Testis (tissue), 3 donors: ENCODE measurements around the gene LIN28A. TPM values are rescaled to one million over a fixed set of nuclear protein-coding genes. Genes with fewer than 3 reads are reported as not detected.
A peak's percentile ranks its signal among the peaks of the same experiment; 100 is the strongest.

ENCODE experiments used
- DNase-seq: peaks from one replicate; pipeline ENCODE4 v3.0.0-alpha.2; 2019
- H3K27ac ChIP-seq, 2 donors: fragments of 200-600 bp; sonication (generic); one replicate each; pipeline ENCODE4 v1.5.1; 2019
- H3K27me3 ChIP-seq: fragments of 200-600 bp; sonication (generic); one replicate; pipeline ENCODE4 v1.5.1; 2019
- H3K36me3 ChIP-seq: fragments of 200-600 bp; sonication (generic); one replicate; pipeline ENCODE4 v1.5.1; 2017; ENCODE audit warnings: low read depth; ENCODE audit errors: missing control alignments
- H3K4me1 ChIP-seq: fragments of 200-600 bp; sonication (generic); one replicate; pipeline ENCODE4 v1.5.1; 2019
- H3K4me3 ChIP-seq, 2 donors: fragments of 200-600 bp; sonication (generic); one replicate each; pipeline ENCODE4 v1.5.1; 2017 to 2019
- H3K9me3 ChIP-seq: fragments of 200-600 bp; sonication (generic); one replicate; pipeline ENCODE4 v1.5.1; 2017
- CTCF ChIP-seq, 3 experiments: fragments of 450-650 bp in 2 of 3; fragments of 200-600 bp in 1 of 3; sonication (generic) in 1 of 3; IDR thresholded peaks; one replicate each; pipeline ENCODE4 v1.5.1; 2016 to 2019; ENCODE audit warnings: antibody characterized with exemption in 3 of 3, mild to moderate bottlenecking in 2 of 3, moderate library complexity in 1 of 3
- POLR2A ChIP-seq: fragments of 450-650 bp; IDR thresholded peaks from one replicate; pipeline ENCODE4 v1.6.1; 2017; ENCODE audit warnings: antibody characterized with exemption, mild to moderate bottlenecking, moderate library complexity
- WGBS, 2 donors: methylation state at CpG; one replicate each; pipeline ENCODE4 v1.1.5; 2018; 5-methylcytosine and 5-hydroxymethylcytosine counted together
- intact Hi-C: fragments of 100-400 bp; cut with DNase I; formaldehyde crosslinking; loops from one replicate; pipeline ENCODE4 v1.15.1; 2023; ENCODE audit warnings: low total_unique reads
- polyA plus RNA-seq: library from polyadenylated mRNA; stranded (reverse); fragments of 350-450 nt; fragmentation: Illumina TruSeq; extraction: RNeasy Lipid Tissue Mini Kit (QIAGEN cat#74804); gene quantifications from one replicate; pipeline ENCODE4 v1.2.3, GENCODE V29; 2014; ENCODE audit warnings: low read depth, low replicate concordance; ENCODE audit not compliant: insufficient read depth
- total RNA-seq, 2 donors: library from RNA; depleted of rRNA; stranded (reverse); fragments of >200 nt; gene quantifications; one replicate each; pipeline ENCODE4 v1.2.3, GENCODE V29; 2016

LIN28A gene
- total and polyA plus RNA-seq, 3 donors from 2014 or later, result 1.5 to 3.9 (median 3.6) TPM

DNA sequence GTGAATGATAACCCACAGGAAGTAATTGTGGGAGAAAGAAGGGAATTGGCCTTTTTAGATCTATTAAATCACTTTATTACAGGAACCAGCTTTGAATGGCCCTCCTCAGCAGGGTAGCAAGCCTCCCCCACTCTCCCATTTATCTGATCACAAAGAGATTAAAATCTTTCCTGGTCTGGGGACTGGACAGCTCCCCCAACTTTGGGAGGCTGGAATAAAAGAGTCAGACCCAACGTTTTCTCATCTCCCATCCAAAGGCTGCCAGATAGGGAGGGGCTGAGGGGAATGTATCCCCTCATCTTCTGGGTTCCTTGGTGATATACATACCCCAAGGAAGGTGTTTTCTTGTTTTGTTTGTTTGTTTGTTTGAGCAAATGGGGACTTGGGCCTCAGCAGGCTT is 2.4 kb downstream of the LIN28A start:
- no peak overlapping the region for H3K4me3 ChIP-seq
- intact Hi-C loops, result no loop called here
- H3K9me3 ChIP-seq, result no peaks in the 10 kb centered on the region
- 9 to 18% methylated on average over 1 of the region's 1 CpG for WGBS, 2 donors
- H3K27me3 ChIP-seq, result peaks cover 8% of the 10 kb centered on the region
- no peaks in the 10 kb centered on the region for H3K36me3 ChIP-seq
- H3K4me1 ChIP-seq, result no peaks in the 10 kb centered on the region
- no peak for DNase-seq
- TF ChIP-seq POLR2A (no peak), CTCF (IDR thresholded peaks at IDR 0.05) (no peak)
- no peak overlapping the region for H3K27ac ChIP-seq

DNA sequence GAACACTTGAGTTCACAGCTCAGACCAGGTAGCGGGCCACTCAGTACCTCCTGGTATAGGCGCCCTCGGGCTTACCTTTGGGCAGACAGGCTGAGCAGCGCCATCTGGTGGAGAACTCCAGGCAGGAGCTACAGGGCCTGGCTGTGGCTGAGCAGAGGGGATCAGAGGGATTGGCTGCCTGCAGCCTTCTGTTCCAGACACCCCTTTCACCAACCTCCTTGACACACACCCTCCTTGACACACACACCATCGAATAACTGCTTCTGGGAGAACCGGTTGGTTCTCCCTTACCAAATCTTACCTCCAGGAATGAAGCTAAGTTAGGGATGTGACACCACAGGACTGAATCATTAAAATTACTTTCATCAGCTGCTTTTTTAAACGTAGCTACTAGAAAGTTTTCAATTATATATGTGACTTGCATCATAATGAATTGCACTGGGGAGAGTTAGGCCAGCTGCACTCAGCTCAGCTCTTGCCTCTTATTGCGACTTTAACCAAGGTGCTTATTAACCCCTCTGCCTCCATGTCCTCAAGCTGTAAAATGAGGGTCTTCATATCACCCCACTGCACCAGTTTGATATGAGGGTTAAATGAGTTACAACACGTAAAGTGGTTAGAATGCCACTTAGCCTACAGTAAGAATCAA is 6.6 kb downstream of the LIN28A start:
- peak; percentile 91 for DNase-seq
- H3K9me3 ChIP-seq, result no peaks in the 10 kb centered on the region
- intact Hi-C loops, result no loop called here
- no peaks in the 10 kb centered on the region for H3K36me3 ChIP-seq
- no peak overlapping the region for H3K4me3 ChIP-seq
- H3K27ac ChIP-seq, result no peak overlapping the region
- 25 to 41% methylated on average over 9 of the region's 9 CpGs for WGBS, 2 donors
- H3K27me3 ChIP-seq, result no peaks in the 10 kb centered on the region
- H3K4me1 ChIP-seq, result no peaks in the 10 kb centered on the region
- TF ChIP-seq CTCF (IDR thresholded peaks at IDR 0.05) (peak; percentile 11 to 76 (median 62)), POLR2A (no peak)

DNA sequence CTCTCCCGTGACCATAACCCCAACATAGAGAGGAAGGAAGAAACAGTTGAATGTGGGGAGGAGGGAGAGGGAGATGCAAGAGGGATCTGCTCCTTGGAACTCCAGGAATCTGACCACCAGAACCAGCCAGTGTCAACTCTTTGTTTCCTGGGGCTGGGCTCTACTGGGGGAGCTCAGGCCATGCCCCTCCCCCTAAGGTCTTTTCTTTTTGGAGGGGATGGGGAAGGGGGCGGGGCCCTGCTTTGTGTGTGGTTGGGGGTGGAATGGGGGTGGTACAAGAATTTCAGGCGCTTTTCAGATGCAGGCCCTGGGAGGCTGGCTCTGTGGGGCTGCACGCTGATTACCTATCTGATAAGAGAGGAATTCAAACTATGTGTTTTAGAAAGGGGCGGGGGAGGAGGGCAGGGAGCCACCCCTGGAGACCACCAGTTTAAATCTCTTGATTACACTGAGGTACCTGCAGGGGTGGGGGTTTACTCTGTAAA is 8.3 kb downstream of the LIN28A start:
- 28 to 49% methylated on average over 5 of the region's 5 CpGs for WGBS, 2 donors
- no peak for DNase-seq
- H3K4me1 ChIP-seq, result no peaks in the 10 kb centered on the region
- H3K9me3 ChIP-seq, result no peaks in the 10 kb centered on the region
- no peaks in the 10 kb centered on the region for H3K36me3 ChIP-seq
- H3K27ac ChIP-seq, result no peak overlapping the region
- H3K27me3 ChIP-seq, result no peaks in the 10 kb centered on the region
- TF ChIP-seq POLR2A, result no peak
- TF ChIP-seq CTCF (IDR thresholded peaks at IDR 0.05), result no peak
- H3K4me3 ChIP-seq, result no peak overlapping the region
- intact Hi-C loops, result no loop called here

- Histone ChIP-seq H3K36me3 (no peaks in the 10 kb centered on the region), H3K9me3 (no peaks in the 10 kb centered on the region), H3K27ac (no peak overlapping the region), H3K27me3 (no peaks in the 10 kb centered on the region), H3K4me1 (no peaks in the 10 kb centered on the region), H3K4me3 (no peak overlapping the region)
- DNase-seq, result no peak
- WGBS, 2 donors, result 72 to 78% methylated on average over 2 of the region's 2 CpGs
- intact Hi-C loops, result no loop called here
- no peak for TF ChIP-seq CTCF (IDR thresholded peaks at IDR 0.05)
Measured at GRCh38 chr1:26419494-26419893, 8.9 kb downstream of the LIN28A start.

DNA sequence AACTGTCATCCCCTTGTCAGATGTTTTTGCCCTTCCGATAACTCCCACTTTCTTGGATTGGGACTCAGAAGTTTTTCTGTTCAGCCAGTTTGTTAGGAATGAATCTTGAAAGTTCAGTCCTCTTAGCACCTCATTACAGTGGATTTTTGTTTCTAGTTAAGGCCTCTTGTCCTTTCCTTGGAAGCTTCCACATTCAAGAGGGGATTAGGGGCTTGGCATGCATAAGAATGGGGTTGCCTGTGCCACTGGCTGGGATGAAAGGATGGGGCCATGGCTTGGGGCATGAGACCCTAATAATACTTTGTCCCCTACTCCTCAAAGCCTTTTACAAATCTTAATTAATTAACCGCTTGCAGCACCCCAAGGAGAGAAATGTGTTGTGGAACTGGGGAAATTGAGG is 19.1 kb downstream of the LIN28A start:
- TF ChIP-seq POLR2A (no peak), CTCF (IDR thresholded peaks at IDR 0.05) (no peak)
- no peak overlapping the region for H3K4me3 ChIP-seq
- H3K4me1 ChIP-seq, result peaks cover 6% of the 10 kb centered on the region
- 87 to 97% methylated on average over 2 of the region's 2 CpGs for WGBS, 2 donors
- no peaks in the 10 kb centered on the region for H3K27me3 ChIP-seq
- DNase-seq, result no peak
- H3K36me3 ChIP-seq, result no peaks in the 10 kb centered on the region
- no peak overlapping the region for H3K27ac ChIP-seq
- H3K9me3 ChIP-seq, result no peaks in the 10 kb centered on the region
- intact Hi-C loops, result no loop called here
